A172 (cell line): Measurements from ENCODE around the gene MEX3A. TPM values are rescaled to one million over a fixed set of nuclear protein-coding genes. Genes with fewer than 3 reads are reported as not detected.
A peak's percentile ranks its signal among the peaks of the same experiment; 100 is the strongest.
"Not testable (repeated sequence)": the region's sequence is repeated elsewhere in the genome, so short reads cannot be mapped to it uniquely, and the experiment has no call there.

Source experiments
- DNase-seq: peaks from one replicate; pipeline ENCODE4 v3.0.0-alpha.2; 2015; ENCODE audit warnings: low spot score
- total RNA-seq: library from RNA; depleted of rRNA; stranded (reverse); fragments of >200 nt; shearing (Covaris generic); gene quantifications from 2 replicates; pipeline ENCODE4 v1.2.3, GENCODE V29; 2014; rRNA removed

Gene MEX3A
- total RNA-seq, 1 experiment from 2014 or later, result 11.2 TPM

DNA sequence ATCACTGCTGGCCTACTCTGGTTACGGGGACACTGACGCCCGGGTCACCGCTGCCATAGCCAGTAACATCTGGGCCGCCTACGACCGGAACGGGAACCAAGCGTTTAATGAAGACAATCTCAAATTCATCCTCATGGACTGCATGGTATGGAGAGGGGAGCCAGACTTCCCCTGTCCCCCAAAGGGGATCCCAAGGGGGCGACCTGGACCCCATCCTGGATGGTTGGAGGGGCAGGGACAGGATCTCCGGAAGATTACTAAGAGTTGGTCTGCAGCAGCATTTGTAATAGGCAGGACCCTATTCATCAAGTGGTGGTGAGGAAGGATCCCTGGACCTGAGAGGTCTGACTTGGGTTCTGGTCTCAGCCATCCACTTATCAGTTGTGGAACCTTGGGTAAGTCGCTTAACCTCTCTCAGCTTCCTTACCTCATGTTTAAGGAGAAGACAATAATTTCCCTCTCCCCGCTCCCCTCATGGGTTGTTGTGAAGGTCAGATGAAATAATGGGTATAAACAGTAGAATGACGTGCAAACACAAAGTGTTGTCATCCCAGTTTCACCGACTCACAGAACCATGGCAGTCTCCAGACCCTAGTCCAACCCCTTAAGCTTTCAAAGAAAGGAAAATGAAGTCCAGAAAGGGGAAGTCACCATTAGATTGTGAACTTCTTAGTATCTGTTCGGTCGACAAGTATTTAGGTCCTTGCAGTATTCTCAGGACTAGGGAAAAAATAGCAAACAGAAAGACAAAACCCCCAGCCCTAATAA lies 26.8 kb downstream of the MEX3A start:
- DNase-seq, result no peak

DNA sequence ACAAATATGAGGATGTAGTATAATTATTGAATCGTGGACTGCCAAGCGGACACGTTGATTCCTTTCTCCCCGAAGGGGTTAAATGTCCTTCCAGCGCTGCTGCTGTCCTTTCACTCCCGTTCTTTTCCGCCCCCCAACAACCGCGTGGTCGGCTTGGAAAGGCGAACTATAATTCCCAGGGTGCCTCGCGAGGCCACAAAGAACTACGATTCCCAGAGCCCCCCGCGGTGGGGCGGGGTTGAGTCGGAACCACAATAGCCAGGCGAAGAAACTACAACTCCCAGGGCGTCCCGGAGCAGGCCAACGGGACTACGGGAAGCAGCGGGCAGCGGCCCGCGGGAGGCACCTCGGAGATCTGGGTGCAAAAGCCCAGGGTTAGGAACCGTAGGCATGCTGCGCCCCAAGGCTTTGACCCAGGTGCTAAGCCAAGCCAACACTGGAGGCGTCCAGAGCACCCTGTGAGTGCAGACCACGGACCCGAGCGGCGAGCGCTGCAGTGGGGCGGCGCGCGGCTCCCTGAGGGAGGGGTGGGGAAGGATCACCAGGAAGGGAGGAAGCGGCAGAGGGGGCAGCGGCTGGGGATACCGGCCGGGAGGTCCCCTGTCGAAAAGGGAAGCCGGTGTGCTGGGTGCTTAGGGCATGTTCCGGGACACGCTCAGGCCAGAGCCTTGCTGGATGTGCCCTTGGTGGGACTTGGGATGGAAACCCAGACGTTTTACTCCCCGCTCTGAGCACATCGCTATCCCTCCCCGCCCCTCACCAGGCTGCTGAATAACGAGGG lies 27.6 kb downstream of the MEX3A start, which contains the start of gene LAMTOR2:
Gene LAMTOR2, plus strand, starts transcription at position 283 of the 781 bp plus-strand sequence. Its CDS starts 108 bp downstream, at position 391.
- DNase-seq, result peak; percentile 99

DNA sequence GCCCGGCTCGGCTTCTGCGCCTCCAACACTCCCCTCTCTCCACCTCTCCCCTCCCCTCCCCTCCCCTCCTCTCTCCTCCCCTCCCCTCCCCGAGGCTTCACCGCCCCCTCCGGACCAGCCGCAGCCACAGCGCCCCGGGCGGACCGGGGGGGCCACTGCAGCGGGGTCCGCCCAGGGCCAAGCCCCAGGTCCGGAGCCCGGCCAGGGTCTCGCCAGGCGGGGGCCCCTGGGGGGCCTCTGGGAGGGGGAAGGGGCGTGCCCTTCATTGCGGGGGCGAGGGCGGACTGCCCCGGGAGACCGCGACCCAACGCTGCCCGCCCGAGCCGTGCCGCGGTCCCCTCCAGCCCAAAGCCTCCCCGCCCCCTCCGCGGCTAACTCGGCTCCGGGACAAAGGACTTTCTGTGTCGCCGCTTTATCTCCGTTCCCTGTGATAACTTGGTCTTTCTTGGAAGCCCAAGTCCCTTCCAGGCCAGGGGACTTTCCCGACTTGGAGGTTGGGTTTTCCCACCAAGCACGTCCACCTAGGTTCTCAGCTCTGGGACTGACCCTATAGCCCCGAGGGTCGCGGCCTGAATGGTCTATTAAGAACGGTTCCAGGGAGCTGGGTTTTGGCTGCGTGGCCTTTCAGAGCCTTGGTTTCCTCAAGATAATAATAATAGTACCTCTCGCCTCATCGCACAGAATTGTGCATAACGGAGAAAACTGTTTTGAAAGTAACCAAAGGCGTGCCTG lies 28.3 kb downstream of the MEX3A start, which contains the start of gene UBQLN4:
Gene UBQLN4, minus strand, starts transcription at position 31 of the 732 bp plus-strand sequence. CDS start 97 bp downstream, outside the sequence.
- DNase-seq, result peak; percentile 78

DNA sequence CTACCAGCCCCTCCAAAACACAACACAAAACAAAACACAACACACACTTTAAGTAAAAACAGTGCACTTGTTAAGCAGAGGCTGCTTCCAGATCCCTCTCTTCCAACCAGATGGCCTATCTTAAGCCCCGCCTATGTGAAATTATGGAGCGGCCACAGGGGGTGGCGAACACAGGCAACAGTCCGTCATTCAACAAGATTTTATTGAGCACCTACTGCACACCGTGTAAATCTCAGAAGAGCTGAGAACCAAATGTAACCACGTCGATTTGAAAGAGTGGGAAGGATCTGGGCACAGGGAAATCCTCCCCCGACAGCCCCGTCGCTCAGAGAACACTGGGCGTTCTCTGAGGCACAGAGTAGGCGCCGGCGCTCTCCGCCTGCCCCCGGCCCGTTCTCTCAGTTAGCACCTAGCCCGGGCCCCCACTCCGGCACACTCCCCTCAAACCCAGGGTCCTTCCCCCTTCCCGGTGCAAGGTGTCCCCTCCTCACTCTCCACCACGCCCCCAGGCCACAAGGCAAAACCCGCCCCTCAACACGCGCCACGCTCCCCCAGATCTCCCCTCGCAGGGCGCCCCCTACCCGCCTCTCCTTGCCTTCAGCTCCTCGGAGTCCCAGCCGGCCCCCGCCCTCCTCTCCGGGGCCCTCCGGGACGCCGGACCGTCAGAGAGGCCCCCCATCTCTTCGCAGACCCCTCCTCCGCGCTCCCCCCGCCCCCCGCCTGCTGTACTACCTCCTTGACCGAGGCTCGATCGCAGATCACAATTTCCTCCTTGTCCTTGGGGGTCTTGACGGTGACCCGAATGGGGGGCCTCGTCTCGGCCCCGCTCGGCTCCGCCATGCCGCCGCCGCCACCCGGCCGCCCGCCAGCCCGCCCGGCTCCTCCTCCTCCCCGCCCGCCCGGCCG lies 29.1 kb downstream of the MEX3A start:
- DNase-seq, result peak; percentile 80

DNA sequence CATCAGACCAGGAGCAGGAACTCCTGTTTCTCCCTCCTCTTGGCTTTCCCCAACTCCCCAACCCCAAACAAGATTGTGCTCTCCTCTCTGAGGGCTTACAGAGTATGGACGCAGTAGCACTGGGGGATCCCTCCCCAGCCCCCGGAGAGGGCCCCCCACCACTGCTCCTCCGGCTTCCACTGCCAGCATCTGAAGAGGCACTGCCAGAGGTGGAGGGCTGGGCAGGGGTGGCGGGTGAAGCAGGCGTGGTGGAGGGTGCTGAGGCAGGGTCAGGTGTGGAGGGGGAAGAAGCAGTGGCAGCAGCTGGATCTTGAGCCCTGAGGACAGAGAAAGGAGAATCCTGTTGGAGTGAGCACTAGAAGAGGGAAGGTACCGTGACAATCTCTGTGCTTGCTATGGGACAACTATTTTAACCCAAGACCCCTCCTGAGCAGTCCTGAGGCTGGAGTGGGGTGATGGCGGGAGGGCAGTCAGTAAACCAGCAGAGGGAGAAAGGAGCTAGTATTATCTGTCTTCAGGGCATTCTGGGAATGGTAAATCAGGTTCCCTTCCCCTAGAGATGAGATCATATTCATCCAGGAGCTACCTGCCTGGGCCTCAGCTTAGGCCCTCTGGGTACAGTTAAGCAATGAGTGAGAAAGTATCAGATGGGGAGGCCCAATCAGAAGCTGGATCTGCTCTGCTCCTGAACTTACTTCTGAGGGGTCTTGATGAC lies 31.1 kb downstream of the MEX3A start:
- DNase-seq, result no peak

DNA sequence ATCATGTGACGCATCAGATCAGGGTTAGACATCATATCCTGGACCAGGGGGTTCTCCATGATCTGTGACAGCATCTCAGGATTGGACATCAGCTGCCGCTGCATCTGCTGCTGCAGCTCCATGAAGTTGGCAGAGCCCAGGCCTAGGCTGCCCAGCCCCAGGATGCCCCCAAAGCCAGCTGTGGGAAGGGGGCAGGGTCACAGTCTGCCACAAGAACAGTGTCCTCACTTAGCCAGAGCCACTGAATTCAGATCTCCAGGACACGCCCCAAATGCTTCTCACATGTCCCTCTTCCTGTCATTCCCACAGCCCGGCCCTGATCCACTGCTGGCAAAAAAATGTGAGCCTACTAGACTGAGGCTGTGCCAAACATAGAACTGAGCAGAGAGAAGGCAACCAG lies 31.9 kb downstream of the MEX3A start:
- DNase-seq, result no peak

DNA sequence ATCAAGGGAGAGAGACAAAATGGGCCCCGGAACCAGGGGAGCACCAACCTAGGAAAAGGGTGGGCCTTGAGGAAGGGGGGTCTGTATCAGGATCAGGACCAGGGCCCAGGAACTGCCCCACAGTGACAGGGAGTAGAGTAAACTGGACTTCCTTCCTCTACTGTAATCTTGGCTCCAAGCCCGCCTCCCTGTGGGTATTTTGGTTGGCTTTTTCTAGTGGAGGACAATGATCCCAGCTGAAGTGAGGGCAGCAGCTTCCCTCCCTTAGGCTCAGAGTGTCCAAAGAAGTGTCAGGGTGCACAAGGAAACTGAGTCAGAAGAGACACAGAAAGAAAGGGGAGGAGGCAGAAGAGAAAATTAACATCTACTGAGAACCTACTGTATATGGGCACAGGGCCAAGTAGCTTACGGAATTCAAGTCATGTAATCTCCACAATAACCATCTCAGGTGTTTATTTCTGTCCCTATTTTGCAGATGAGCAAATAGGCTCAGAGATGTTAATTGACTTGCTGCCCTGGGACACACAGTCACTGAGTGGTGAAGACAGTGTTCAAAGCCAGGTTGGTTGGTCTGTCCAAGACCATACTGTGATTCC lies 33.5 kb downstream of the MEX3A start:
- no peak for DNase-seq

DNA sequence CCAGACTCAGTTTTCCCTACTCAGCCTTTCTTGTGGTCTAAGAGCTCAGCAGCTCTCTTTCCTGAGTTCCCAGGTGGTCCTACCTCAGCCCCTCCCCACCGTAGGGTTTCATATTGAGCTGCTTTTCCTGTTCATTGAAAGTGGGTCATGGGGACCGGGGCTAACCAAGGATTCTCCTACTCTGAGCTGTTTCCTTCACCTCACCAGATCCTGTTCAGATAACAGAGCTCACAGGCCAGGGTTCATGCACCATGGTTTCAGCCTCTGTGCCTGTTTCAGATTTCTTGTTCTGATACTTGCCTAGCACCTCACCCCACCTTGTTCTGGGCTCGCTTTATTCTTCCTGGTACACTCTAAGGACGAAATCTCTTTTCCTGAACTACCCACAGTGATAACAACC lies 37.2 kb downstream of the MEX3A start:
- DNase-seq, result no peak

DNA sequence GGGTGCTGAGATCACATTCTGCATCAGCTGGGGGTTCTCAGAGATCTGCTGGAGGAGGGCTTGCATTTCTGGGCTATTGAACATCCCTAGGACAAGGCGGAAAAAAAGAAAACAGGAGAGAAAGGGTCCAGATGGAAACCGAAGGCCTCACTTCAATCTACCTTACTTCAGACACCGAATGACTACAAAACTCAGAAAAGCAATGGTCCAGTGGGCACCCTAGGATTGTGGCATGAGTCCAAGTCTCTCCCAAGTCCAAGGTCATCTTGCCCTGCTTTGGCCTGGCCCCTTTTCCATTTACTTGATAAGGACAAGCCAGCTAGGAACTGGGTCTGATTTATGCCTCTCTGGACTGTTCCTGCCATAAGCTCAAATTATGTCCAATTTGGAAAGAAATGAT lies 39.4 kb downstream of the MEX3A start:
- no peak for DNase-seq

DNA sequence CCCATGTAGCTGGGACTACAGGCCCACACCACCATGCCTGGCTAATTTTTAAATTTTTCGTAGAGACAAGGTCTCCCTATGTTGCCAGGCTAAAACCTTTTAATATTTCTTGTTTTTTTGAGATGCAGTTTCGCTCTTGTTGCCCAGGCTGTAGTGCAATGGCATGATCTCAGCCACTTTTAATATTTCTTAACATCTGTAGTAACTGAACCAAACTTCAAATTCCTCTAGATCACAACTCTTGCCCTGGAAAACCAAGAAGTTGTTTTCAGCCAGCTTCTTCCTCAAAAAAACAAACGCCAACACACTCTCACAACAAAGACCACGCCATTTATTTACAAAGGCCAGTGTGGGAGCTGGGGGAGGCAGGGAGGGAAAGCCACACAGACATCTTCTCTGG lies 47.3 kb downstream of the MEX3A start:
- not testable (repeated sequence) for DNase-seq

DNA sequence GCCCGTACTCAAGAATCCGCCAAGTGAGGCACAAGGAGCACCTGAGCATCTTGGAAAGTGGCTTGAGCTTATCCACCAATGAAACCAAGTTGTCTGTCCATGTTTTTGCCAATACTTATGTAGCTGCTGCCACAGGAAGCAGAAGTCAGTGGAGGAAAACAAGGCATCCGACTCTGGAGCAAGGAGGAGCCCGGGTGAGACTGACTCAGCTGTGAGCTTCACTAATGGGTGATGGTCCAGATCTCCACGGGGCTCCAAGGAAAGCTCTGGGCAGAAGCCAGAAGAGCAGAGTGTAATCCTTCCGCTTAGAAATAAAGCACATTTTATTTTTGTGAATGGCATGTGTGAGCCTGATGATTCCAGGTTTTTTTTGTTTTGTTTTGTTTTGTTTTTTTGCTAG lies 49.3 kb downstream of the MEX3A start:
- no peak for DNase-seq

DNA sequence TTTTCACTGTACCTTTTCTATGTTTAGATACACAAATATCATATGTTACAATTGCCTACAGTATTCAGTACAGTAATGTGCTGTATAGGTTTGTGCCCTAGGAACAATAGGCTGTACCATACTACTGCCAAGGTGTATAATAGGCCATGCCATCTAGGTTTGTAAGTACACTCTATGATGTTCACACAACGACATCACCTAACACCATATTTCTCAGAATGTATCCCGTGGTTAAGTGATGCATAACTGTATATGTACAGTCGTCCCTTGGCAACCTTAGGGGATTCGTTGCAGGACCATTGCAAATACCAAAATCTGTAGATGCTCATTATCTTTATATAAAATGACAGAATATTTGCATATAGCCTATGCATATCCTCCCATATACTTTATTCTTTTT lies 55.7 kb downstream of the MEX3A start:
- DNase-seq, result no peak

DNA sequence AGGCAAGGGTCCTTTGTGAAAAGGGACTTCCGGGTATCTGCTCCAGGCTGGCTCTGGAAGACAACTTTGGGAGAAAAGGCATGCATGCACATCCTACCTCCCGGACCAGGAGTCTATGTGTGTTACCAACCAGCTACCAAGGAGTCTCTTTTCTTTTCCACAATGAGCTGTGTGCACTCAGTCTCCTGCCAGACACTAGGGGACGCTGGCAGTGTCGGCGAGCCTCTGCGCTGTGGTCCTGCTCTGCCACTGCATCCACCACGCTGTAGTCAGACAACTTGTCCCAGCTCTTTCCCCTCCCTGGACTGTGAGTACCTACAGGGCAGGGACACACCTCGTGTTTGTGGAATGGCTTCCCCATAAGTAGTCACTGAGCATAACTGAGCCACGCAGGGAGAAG lies 56.4 kb downstream of the MEX3A start:
- DNase-seq, result no peak

DNA sequence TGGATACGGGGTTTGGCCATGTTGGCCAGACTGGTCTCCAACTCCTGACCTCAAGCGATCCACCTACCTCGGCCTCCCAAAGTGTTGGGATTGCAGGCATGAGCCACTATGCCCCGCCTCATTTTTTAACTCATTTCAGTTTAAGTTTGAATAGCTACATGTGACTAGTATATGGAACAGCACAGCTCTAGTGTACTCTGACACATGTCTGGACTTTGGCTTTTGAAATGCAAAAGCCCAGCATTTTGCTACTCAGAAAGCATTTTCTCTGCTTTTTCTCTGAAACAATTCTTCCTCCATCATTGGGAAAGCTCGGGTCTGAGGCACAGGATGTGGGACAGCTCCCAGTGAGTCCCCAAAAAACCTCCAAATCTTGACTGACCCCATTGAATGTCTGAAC lies 57.5 kb downstream of the MEX3A start:
- no peak for DNase-seq

Other genes starting within 250 kb of the MEX3A start
- gene GON4L, start 225.3 kb downstream of the MEX3A start, total RNA-seq, result 26.9 and 29.6 TPM in 2 replicates
- 63.9 and 64.5 TPM in 2 replicates for gene SYT11, start 222.9 kb downstream of the MEX3A start, total RNA-seq
- 65.1 and 81.9 TPM in 2 replicates for gene RIT1, start 171.1 kb downstream of the MEX3A start, total RNA-seq
- 52.3 and 53.9 TPM in 2 replicates for gene KHDC4, start 148.1 kb downstream of the MEX3A start, total RNA-seq
- gene RXFP4, start 140.8 kb downstream of the MEX3A start, total RNA-seq, result not detected in 2 replicates
- 153 and 155 TPM in 2 replicates for gene ARHGEF2, start 103.9 kb downstream of the MEX3A start, total RNA-seq
- gene SSR2, start 61.5 kb downstream of the MEX3A start, total RNA-seq, result 573 and 778 TPM in 2 replicates
- gene UBQLN4, start 28.7 kb downstream of the MEX3A start, total RNA-seq, result 35.9 and 37.1 TPM in 2 replicates
- gene LAMTOR2, start 27.7 kb downstream of the MEX3A start, total RNA-seq, result 179 TPM in 2 replicates
- 0.12 TPM in 1 of 2 replicates, not detected in the other for gene RAB25, start 21.3 kb downstream of the MEX3A start, total RNA-seq
- gene LMNA, start 32.2 kb upstream of the MEX3A start, total RNA-seq, result 1,695 and 2,065 TPM in 2 replicates
- gene SEMA4A, start 71.1 kb upstream of the MEX3A start, total RNA-seq, result 0.31 TPM in 1 of 2 replicates, not detected in the other
- gene SLC25A44, start 111.6 kb upstream of the MEX3A start, total RNA-seq, result 25.2 and 35.8 TPM in 2 replicates
- 184 and 210 TPM in 2 replicates for gene PMF1, start 130.5 kb upstream of the MEX3A start, total RNA-seq
- gene BGLAP, start 159.7 kb upstream of the MEX3A start, total RNA-seq, result 0.34 and 2.3 TPM in 2 replicates
- gene PAQR6, start 165.6 kb upstream of the MEX3A start, total RNA-seq, result 2.0 and 3.1 TPM in 2 replicates
- 113 and 116 TPM in 2 replicates for gene SMG5, start 200.4 kb upstream of the MEX3A start, total RNA-seq
- gene TMEM79, start 201.9 kb upstream of the MEX3A start, total RNA-seq, result 7.9 and 8.6 TPM in 2 replicates
- 133 and 135 TPM in 2 replicates for gene GLMP, start 213.2 kb upstream of the MEX3A start, total RNA-seq
- not detected in 2 replicates for gene VHLL, start 216.8 kb upstream of the MEX3A start, total RNA-seq